ENCODE results near the gene WWC1.

WWC1 gene

GRCh38 chr5:168348084-168348414 lies 56.6 kb downstream of the WWC1 start:
- DNase-seq, result no peak
- Histone ChIP-seq H3K27ac (no peak overlapping the region), H3K36me3 (replicated peaks) (no peaks in the 10 kb centered on the region), H3K4me3 (ENCODE audit: low read depth, low read length) (no peak overlapping the region), H3K27me3 (replicated peaks) (no peaks in the 10 kb centered on the region)
- TF ChIP-seq CTCF (IDR thresholded peaks at IDR 0.05; ENCODE audit: low read depth, low read length, missing control alignments), result no peak
- in situ Hi-C loops (cut with HindIII; ENCODE audit: low pct_ligation_motif_present, low sequenced_read_pairs), result no loop called here

- H3K36me3 ChIP-seq (replicated peaks), result no peaks in the 10 kb centered on the region
- H3K27ac ChIP-seq, result no peak overlapping the region
- TF ChIP-seq CTCF (IDR thresholded peaks at IDR 0.05; ENCODE audit: low read depth, low read length, missing control alignments), result no peak
- no peak for DNase-seq
- in situ Hi-C loops (cut with HindIII; ENCODE audit: low pct_ligation_motif_present, low sequenced_read_pairs), result no loop called here
- H3K27me3 ChIP-seq (replicated peaks), result no peaks in the 10 kb centered on the region
- H3K4me3 ChIP-seq (ENCODE audit: low read depth, low read length), result no peak overlapping the region
Observed at GRCh38 chr5:168350315-168350714, 58.9 kb downstream of the WWC1 start.

- no peak for TF ChIP-seq CTCF (IDR thresholded peaks at IDR 0.05; ENCODE audit: low read depth, low read length, missing control alignments)
- in situ Hi-C loops (cut with HindIII; ENCODE audit: low pct_ligation_motif_present, low sequenced_read_pairs), result no loop called here
Observed at GRCh38 chr5:168353216-168353957, 61.9 kb downstream of the WWC1 start.

GRCh38 chr5:168354397-168354796 lies 63.0 kb downstream of the WWC1 start:
- DNase-seq, result no peak
- Histone ChIP-seq H3K36me3 (replicated peaks) (no peaks in the 10 kb centered on the region), H3K4me3 (ENCODE audit: low read depth, low read length) (no peak overlapping the region), H3K27ac (no peak overlapping the region), H3K27me3 (replicated peaks) (no peaks in the 10 kb centered on the region)
- no peak for TF ChIP-seq CTCF (IDR thresholded peaks at IDR 0.05; ENCODE audit: low read depth, low read length, missing control alignments)
- in situ Hi-C loops (cut with HindIII; ENCODE audit: low pct_ligation_motif_present, low sequenced_read_pairs), result no loop called here

More at GRCh38 chr5:168353216-168353957, 61.9 kb downstream of the WWC1 start:
- Histone ChIP-seq H3K27me3 (replicated peaks) (no peaks in the 10 kb centered on the region), H3K4me3 (ENCODE audit: low read depth, low read length) (no peak overlapping the region), H3K36me3 (replicated peaks) (no peaks in the 10 kb centered on the region), H3K27ac (no peak overlapping the region)
- DNase-seq, result no peak

GRCh38 chr5:168356171-168356570 lies 64.7 kb downstream of the WWC1 start:
- Histone ChIP-seq H3K36me3 (replicated peaks) (no peaks in the 10 kb centered on the region), H3K27ac (no peak overlapping the region), H3K27me3 (replicated peaks) (no peaks in the 10 kb centered on the region), H3K4me3 (ENCODE audit: low read depth, low read length) (no peak overlapping the region)
- no peak for DNase-seq
- in situ Hi-C loops (cut with HindIII; ENCODE audit: low pct_ligation_motif_present, low sequenced_read_pairs), result no loop called here
- TF ChIP-seq CTCF (IDR thresholded peaks at IDR 0.05; ENCODE audit: low read depth, low read length, missing control alignments), result no peak

GRCh38 chr5:168356592-168356991 lies 65.1 kb downstream of the WWC1 start:
- Histone ChIP-seq H3K4me3 (ENCODE audit: low read depth, low read length) (no peak overlapping the region), H3K27me3 (replicated peaks) (no peaks in the 10 kb centered on the region), H3K36me3 (replicated peaks) (no peaks in the 10 kb centered on the region), H3K27ac (no peak overlapping the region)
- no peak for DNase-seq
- no peak for TF ChIP-seq CTCF (IDR thresholded peaks at IDR 0.05; ENCODE audit: low read depth, low read length, missing control alignments)
- in situ Hi-C loops (cut with HindIII; ENCODE audit: low pct_ligation_motif_present, low sequenced_read_pairs), result no loop called here

Measured in brain microvascular endothelial cell (primary cell).